GM06990 (cell line): ENCODE measurements around the gene AP2A1.
A peak's percentile ranks its signal among the peaks of the same experiment; 100 is the strongest.

Experiments used
- DNase-seq: peaks from one replicate; pipeline ENCODE4 v3.0.0-alpha.2; 2011; ENCODE audit not compliant: insufficient read length; ENCODE audit errors: extremely low read depth
- H3K27me3 ChIP-seq: replicated peaks from 2 replicates; pipeline ENCODE4 v1.6.0; 2011; ENCODE audit warnings: low read length; ENCODE audit not compliant: control insufficient read depth, insufficient read depth
- H3K36me3 ChIP-seq: 2 replicates; pipeline ENCODE4 v1.5.1; 2011; ENCODE audit warnings: low read length; ENCODE audit not compliant: control insufficient read depth, insufficient read depth
- H3K4me3 ChIP-seq: replicated peaks from 2 replicates; pipeline ENCODE4 v1.5.1; 2011; ENCODE audit warnings: low read depth, mild to moderate bottlenecking, control low read depth, low read length
- TF ChIP-seq, protein P1 (sequence below): IDR thresholded peaks from 2 replicates; pipeline ENCODE4 v1.5.1; 2011; ENCODE audit warnings: low read length, control low read depth, mild to moderate bottlenecking, inconsistent platforms; ENCODE audit not compliant: insufficient read depth, poor library complexity, severe bottlenecking

Gene AP2A1

DNA sequence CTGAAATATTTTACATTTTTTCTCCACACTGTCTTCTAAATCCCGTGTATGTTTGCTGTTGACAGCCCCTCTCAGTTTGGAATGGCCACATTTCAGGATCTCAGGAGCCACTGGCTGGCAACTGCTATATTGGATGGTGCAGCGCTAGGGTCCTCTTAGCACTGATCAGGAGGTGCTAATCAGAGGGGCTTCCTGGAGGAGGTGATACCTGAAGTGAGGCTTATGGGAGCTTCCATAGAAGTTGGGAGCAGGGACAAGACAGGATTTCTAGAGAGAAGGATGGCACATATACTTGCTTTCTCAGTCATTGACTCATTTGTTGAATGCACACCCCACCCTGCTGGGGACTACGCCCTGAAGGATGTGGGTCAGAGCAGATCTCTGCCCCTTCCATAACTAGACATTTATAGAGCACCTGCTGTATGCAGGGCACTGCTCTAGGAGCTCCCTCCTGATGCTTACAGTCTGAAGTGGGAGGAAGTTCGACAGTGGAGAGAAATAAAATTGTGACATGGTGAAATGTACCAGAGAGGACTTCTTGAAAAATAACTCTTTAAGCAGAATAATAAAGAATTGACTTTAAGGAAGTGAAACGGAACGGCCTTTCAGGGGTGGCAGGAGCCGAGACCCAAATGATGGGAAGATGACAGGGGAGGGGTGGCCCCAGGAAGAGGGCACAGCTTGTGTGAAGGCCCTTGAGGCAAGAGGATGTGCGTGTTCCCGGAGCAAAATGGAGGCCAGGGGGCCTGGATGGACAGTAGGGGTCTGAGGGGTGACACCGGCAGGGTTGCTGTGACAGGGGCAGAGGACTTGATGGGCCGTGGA is 13.1 kb downstream of the AP2A1 start:
- TF ChIP-seq, protein P1, sequence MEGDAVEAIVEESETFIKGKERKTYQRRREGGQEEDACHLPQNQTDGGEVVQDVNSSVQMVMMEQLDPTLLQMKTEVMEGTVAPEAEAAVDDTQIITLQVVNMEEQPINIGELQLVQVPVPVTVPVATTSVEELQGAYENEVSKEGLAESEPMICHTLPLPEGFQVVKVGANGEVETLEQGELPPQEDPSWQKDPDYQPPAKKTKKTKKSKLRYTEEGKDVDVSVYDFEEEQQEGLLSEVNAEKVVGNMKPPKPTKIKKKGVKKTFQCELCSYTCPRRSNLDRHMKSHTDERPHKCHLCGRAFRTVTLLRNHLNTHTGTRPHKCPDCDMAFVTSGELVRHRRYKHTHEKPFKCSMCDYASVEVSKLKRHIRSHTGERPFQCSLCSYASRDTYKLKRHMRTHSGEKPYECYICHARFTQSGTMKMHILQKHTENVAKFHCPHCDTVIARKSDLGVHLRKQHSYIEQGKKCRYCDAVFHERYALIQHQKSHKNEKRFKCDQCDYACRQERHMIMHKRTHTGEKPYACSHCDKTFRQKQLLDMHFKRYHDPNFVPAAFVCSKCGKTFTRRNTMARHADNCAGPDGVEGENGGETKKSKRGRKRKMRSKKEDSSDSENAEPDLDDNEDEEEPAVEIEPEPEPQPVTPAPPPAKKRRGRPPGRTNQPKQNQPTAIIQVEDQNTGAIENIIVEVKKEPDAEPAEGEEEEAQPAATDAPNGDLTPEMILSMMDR: no peak
- DNase-seq: peak; percentile 30

DNA sequence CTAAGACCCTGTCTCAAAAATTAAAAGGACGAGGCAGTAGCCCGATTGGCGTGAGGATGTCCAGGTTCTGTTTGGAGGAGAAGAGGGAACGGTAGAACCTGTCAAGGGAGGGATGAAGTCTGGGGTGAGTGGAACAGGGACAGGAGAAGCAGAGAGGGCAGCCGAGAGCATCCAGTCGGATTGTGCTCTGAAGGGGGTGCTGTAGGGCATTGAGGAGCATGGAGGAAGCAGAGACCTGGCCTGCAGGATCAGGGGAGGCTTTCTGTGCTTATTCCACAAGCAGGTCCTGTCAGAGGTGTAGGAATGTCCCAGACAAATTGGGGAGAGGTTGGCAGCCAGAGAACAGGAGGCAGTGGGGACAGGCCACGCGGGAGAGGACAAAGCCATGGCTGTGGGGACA is 14.1 kb downstream of the AP2A1 start:
- Histone ChIP-seq H3K27me3 (no peaks in the 10 kb centered on the region), H3K36me3 (peaks cover 10% of the 10 kb centered on the region), H3K4me3 (no peak overlapping the region)
- TF ChIP-seq, protein P1: no peak
- no peak for DNase-seq

More for the DNA sequence above, 13.1 kb downstream of the AP2A1 start:
- Histone ChIP-seq H3K36me3 (peaks cover 11% of the 10 kb centered on the region), H3K4me3 (no peak overlapping the region), H3K27me3 (no peaks in the 10 kb centered on the region)

DNA sequence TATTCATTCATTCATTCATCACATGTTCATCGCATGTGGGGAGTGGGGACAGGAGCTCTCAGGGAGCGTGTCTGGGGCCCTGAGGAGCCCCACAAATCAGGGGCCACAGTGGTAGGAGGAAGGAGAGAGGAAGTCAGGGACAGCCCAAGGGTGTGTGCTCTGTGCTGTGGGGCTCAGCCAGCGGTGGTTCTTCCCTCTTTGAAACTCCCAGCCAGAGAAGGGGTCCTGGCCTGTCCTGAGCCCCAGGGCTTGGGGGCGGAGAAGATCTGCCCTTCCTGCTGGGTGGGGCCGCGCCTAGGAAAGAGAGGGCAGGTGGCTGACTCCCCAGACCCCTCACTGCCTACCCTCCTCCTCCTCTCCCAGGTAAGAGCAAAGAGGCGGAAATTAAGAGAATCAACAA is 14.6 kb downstream of the AP2A1 start:
- DNase-seq: no peak
- H3K27me3 ChIP-seq: no peaks in the 10 kb centered on the region
- TF ChIP-seq, protein P1: no peak
- H3K36me3 ChIP-seq: peaks cover 10% of the 10 kb centered on the region
- H3K4me3 ChIP-seq: no peak overlapping the region

DNA sequence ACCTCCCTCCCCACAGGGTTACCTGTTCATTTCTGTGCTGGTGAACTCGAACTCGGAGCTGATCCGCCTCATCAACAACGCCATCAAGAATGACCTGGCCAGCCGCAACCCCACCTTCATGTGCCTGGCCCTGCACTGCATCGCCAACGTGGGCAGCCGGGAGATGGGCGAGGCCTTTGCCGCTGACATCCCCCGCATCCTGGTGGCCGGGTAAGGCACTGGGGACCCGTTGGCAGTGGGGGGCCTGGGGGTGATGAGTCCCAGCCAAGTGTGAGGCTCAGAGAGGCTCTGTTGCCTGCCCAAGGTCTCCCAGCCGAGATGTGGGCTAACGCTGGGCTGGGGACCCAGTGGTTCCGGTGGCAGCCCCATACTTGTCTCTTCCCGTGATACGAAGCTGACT is 15.7 kb downstream of the AP2A1 start:
- peaks cover 13% of the 10 kb centered on the region for H3K36me3 ChIP-seq
- TF ChIP-seq, protein P1: no peak
- no peaks in the 10 kb centered on the region for H3K27me3 ChIP-seq
- no peak for DNase-seq
- H3K4me3 ChIP-seq: no peak overlapping the region

DNA sequence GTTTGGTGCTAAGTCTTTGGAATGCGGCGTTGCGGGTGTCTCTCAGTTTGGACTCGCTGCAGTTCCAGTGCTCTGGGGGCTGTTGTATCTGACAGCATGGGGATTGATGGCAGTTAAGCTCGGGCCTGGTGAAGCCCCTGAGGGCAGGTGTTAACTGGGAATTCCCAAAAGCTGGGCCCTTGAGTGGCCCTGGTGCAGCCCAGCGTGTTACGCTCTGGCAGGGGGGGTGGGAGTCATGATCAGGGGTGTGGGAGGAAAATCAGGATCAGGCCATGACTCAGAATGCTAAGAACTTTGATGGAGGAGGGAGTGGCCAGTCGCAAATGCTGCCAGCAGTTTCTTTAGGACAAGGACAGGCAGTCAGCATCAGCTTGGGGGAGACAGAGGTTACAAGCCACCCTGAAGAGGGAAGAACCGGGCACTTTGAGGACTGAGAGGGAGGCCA is 19.6 kb downstream of the AP2A1 start:
- H3K36me3 ChIP-seq: peaks cover 21% of the 10 kb centered on the region
- no peak for DNase-seq
- H3K27me3 ChIP-seq: no peaks in the 10 kb centered on the region
- TF ChIP-seq, protein P1: no peak
- H3K4me3 ChIP-seq: no peak overlapping the region
